ENCODE data around the gene FOXL2NB. TPM values are rescaled to one million over a fixed set of nuclear protein-coding genes. Genes with fewer than 3 reads are reported as not detected.
A peak's percentile ranks its signal among the peaks of the same experiment; 100 is the strongest.

Gene FOXL2NB
- total and polyA plus RNA-seq, 2 donors from 2014 or later, result not detected

DNA sequence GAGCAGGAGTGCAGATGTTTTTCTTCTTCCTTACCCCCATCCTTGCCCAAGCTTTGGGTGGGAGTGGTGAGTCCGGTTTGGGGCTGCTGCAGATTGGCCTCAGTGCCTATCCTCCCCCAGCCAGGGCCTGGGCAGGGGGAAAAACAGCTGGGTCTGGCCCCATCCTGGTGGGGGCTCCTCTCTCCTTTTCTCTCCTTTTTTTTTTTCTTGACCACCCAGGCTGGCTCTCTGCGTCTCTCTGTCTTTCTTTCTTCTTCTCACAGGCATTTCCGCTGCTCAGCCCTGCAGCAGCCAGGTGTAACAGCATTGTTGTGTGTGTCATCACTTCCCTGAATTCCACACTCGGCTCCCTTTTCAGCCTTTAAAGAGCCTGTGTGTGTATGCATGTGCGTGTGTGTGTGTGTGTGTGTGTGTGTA lies 2.0 kb downstream of the FOXL2NB start:
- Histone ChIP-seq H3K4me1 (ENCODE audit: control insufficient read depth in 2 of 3, insufficient read depth in 2 of 3, low read depth in 1 of 3, low read length in 3 of 3) (peaks cover 0 to 20% (median 0%) of the 10 kb centered on the region in 3 donors), H3K9me3 (ENCODE audit: control insufficient read depth in 2 of 3, insufficient read depth in 1 of 3, low read length in 3 of 3) (no peaks in the 10 kb centered on the region), H3K27ac (ENCODE audit: low read depth in 2 of 2, low read length in 2 of 2) (no peak overlapping the region), H3K9ac (ENCODE audit: low read length in 3 of 3) (no peak overlapping the region), H3K36me3 (ENCODE audit: control insufficient read depth in 2 of 3, insufficient read depth in 3 of 3, low read length in 3 of 3) (no peaks in the 10 kb centered on the region), H3K27me3 (ENCODE audit: control insufficient read depth, insufficient read depth, low read length) (peaks cover 47% of the 10 kb centered on the region), H3K4me3 (ENCODE audit: low read length in 3 of 3) (no peak overlapping the region)
- FAIRE-seq (no peak), DNase-seq (peak in 2 of 5 donors; percentile 26 to 29)
- no peak for TF ChIP-seq CTCF (IDR thresholded peaks at IDR 0.05; ENCODE audit: borderline replicate concordance, extremely low read depth, insufficient read depth)
- intact Hi-C loops (cut with DNase I), result no loop called here

GRCh38 chr3:138949445-138950005 lies 2.5 kb downstream of the FOXL2NB start:
- no peak overlapping the region for H3K4me3 ChIP-seq (ENCODE audit: low read length in 3 of 3)
- H3K36me3 ChIP-seq (ENCODE audit: control insufficient read depth in 2 of 3, insufficient read depth in 3 of 3, low read length in 3 of 3), result no peaks in the 10 kb centered on the region
- H3K4me1 ChIP-seq (ENCODE audit: control insufficient read depth in 2 of 3, insufficient read depth in 2 of 3, low read depth in 1 of 3, low read length in 3 of 3), result peaks cover 0 to 20% (median 0%) of the 10 kb centered on the region in 3 donors
- DNase-seq (no peak), FAIRE-seq (no peak)
- no peak overlapping the region for H3K9ac ChIP-seq (ENCODE audit: low read length in 3 of 3)
- H3K9me3 ChIP-seq (ENCODE audit: control insufficient read depth in 2 of 3, insufficient read depth in 1 of 3, low read length in 3 of 3), result no peaks in the 10 kb centered on the region
- peaks cover 43% of the 10 kb centered on the region for H3K27me3 ChIP-seq (ENCODE audit: control insufficient read depth, insufficient read depth, low read length)
- TF ChIP-seq CTCF (IDR thresholded peaks at IDR 0.05; ENCODE audit: borderline replicate concordance, extremely low read depth, insufficient read depth), result no peak
- H3K27ac ChIP-seq (ENCODE audit: low read depth in 2 of 2, low read length in 2 of 2), result no peak overlapping the region
- intact Hi-C loops (cut with DNase I), result no loop called here

DNA sequence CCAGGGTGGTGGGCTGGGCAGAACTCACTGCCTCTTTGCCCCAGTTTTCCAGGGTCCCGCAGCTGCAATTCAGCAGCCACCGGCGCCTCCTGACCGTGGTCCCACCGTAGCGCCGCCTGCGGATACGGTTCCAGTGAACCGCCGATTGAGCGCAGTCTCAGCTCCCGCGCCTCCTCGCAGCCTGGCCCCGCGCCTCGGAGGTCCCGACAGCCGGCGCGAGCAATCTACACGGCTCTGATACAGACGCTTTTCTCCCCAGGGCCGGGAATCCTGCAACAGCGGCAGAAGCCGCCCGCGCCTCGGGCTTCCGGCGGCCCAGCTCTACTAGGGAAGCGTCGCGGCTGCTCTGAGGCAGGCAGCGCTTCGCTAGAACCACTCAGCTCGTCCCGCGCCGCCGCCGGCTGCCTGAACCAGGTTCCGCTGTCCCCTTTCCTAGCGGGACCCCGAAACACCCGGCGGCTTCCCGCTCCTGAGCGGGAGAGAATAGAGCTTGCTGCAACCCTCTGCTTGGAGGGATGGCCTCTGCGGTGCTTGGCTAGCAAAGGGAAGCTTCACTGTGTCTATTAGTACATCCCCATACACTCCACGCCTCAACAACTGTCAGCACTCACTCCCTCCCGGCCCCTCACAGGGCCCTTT lies 3.1 kb downstream of the FOXL2NB start:
- no peak overlapping the region for H3K9ac ChIP-seq (ENCODE audit: low read length in 3 of 3)
- FAIRE-seq, result no peak
- DNase-seq, result peak in 3 of 5 donors; percentile 56 to 79 (median 66)
- H3K4me3 ChIP-seq (ENCODE audit: low read length in 3 of 3), result no peak overlapping the region
- intact Hi-C loops (cut with DNase I), result no loop called here
- peaks cover 40% of the 10 kb centered on the region for H3K27me3 ChIP-seq (ENCODE audit: control insufficient read depth, insufficient read depth, low read length)
- H3K36me3 ChIP-seq (ENCODE audit: control insufficient read depth in 2 of 3, insufficient read depth in 3 of 3, low read length in 3 of 3), result no peaks in the 10 kb centered on the region
- no peaks in the 10 kb centered on the region for H3K9me3 ChIP-seq (ENCODE audit: control insufficient read depth in 2 of 3, insufficient read depth in 1 of 3, low read length in 3 of 3)
- peaks cover 0 to 17% (median 0%) of the 10 kb centered on the region in 3 donors for H3K4me1 ChIP-seq (ENCODE audit: control insufficient read depth in 2 of 3, insufficient read depth in 2 of 3, low read depth in 1 of 3, low read length in 3 of 3)
- no peak for TF ChIP-seq CTCF (IDR thresholded peaks at IDR 0.05; ENCODE audit: borderline replicate concordance, extremely low read depth, insufficient read depth)
- H3K27ac ChIP-seq (ENCODE audit: low read depth in 2 of 2, low read length in 2 of 2), result no peak overlapping the region

Measured in kidney (tissue), 14 donors.